Tongue (tissue), 2 donors: ENCODE measurements around the gene UBALD1. TPM values are rescaled to one million over a fixed set of nuclear protein-coding genes. Genes with fewer than 3 reads are reported as not detected.

ENCODE experiments used
- small RNA-seq: library from RNA; depleted of rRNA; stranded (forward); fragments of <200 nt; gene quantifications from one replicate; pipeline ENCODE3, GENCODE V24; 2014; ENCODE audit warnings: low replicate concordance
- total RNA-seq: library from RNA; depleted of rRNA; stranded (reverse); fragments of >200 nt; gene quantifications from one replicate; pipeline ENCODE4 v1.2.3, GENCODE V29; 2014

UBALD1 gene
- total RNA-seq, 1 donor from 2014 or later = 13.3 TPM

Small RNAs within 50 kb of the gene (small RNA-seq; reads per million reads assigned to genes)
- not detected for gene RN7SL850P

Other genes with a start within 250 kb of the UBALD1 start
- 16.8 TPM for gene VASN, start 243.0 kb downstream of the UBALD1 start, total RNA-seq
- 19.4 TPM for gene CORO7, start 198.3 kb downstream of the UBALD1 start, total RNA-seq
- 71.3 TPM for gene DNAJA3, start 189.0 kb downstream of the UBALD1 start, total RNA-seq
- gene NMRAL1, start 140.3 kb downstream of the UBALD1 start, total RNA-seq = 27.7 TPM
- gene HMOX2, start 138.5 kb downstream of the UBALD1 start, total RNA-seq = 28.5 TPM
- gene CDIP1, start 76.1 kb downstream of the UBALD1 start, total RNA-seq = 10.6 TPM
- gene C16orf96, start 58.5 kb downstream of the UBALD1 start, total RNA-seq = 0.72 TPM
- gene MGRN1, start 9.9 kb upstream of the UBALD1 start, total RNA-seq = 34.6 TPM
- 38.2 TPM for gene NUDT16L1, start 78.7 kb upstream of the UBALD1 start, total RNA-seq
- gene ANKS3, start 119.4 kb upstream of the UBALD1 start, total RNA-seq = 20.7 TPM
- 0.41 TPM for gene DNAAF8, start 119.6 kb upstream of the UBALD1 start, total RNA-seq
- 23.6 TPM for gene ZNF500, start 152.3 kb upstream of the UBALD1 start, total RNA-seq
- gene SEPTIN12, start 173.5 kb upstream of the UBALD1 start, total RNA-seq = not detected
- not detected for gene SMIM22, start 180.5 kb upstream of the UBALD1 start, total RNA-seq
- 12.6 TPM for gene ROGDI, start 187.7 kb upstream of the UBALD1 start, total RNA-seq
- gene GLYR1, start 232.4 kb upstream of the UBALD1 start, total RNA-seq = 42.0 TPM
- 19.7 TPM for gene UBN1, start 232.6 kb upstream of the UBALD1 start, total RNA-seq